ENCODE results near the gene CHST7. TPM values are rescaled to one million over a fixed set of nuclear protein-coding genes. Genes with fewer than 3 reads are reported as not detected.

The CHST7 gene
- total RNA-seq, 1 experiment from 2014 or later, result 24.7 TPM

DNA sequence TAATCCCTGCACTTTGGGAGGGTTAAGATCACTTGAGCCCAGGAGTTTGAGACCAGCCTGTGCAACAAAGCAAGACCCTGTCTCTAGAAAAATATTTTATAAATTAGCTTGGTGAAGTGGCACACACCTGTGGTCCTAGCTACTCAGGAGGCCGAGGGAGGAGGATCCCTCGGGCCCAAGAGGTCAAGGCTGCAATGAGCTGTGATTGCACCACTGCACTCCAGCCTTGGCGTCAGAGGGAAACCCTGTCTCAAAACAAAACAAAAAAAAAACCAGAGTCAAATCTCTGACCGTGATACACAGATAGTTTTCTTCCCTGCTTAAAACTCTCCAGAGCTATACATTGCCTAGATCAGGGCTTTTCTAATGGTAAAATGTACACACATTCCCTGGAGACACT lies 53.5 kb downstream of the CHST7 start:
- DNase-seq (no peak), ATAC-seq (no peak)
- H4K20me1 ChIP-seq (ENCODE audit: low read length), result peaks cover 3% of the 10 kb centered on the region; the same call in 1 of the 2 replicates
- no peaks in the 10 kb centered on the region for H3K79me2 ChIP-seq (ENCODE audit: low read length)
- no peaks in the 10 kb centered on the region for H3K9me2 ChIP-seq (replicated peaks; ENCODE audit: low read length)
- no peak overlapping the region for H2AFZ ChIP-seq (ENCODE audit: low read length)
- no peaks in the 10 kb centered on the region for H3F3A ChIP-seq (ENCODE audit: low read length, unreplicated experiment)
- peaks cover 10% of the 10 kb centered on the region for H3K4me1 ChIP-seq (ENCODE audit: insufficient read depth, low read length)
- H3K27ac ChIP-seq (ENCODE audit: low read length), result no peak overlapping the region
- intact Hi-C loops (cut with micrococcal nuclease), result no loop called here
- H3K9ac ChIP-seq (ENCODE audit: low read length), result no peak overlapping the region
- TF ChIP-seq EZH2phosphoT487 (IDR thresholded peaks at IDR 0.05; ENCODE audit: borderline replicate concordance, low read length) (no peak), EZH2 (IDR thresholded peaks at IDR 0.05; ENCODE audit: low read length, unreplicated experiment) (no peak)
- TF ChIP-seq, protein P1, sequence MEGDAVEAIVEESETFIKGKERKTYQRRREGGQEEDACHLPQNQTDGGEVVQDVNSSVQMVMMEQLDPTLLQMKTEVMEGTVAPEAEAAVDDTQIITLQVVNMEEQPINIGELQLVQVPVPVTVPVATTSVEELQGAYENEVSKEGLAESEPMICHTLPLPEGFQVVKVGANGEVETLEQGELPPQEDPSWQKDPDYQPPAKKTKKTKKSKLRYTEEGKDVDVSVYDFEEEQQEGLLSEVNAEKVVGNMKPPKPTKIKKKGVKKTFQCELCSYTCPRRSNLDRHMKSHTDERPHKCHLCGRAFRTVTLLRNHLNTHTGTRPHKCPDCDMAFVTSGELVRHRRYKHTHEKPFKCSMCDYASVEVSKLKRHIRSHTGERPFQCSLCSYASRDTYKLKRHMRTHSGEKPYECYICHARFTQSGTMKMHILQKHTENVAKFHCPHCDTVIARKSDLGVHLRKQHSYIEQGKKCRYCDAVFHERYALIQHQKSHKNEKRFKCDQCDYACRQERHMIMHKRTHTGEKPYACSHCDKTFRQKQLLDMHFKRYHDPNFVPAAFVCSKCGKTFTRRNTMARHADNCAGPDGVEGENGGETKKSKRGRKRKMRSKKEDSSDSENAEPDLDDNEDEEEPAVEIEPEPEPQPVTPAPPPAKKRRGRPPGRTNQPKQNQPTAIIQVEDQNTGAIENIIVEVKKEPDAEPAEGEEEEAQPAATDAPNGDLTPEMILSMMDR (conservative IDR thresholded peaks at IDR 0.05; ENCODE audit: low read depth, low read length), result no peak
- peaks cover 8% of the 10 kb centered on the region for H3K36me3 ChIP-seq (ENCODE audit: low read depth, low read length)
- CTCF ChIA-PET, result no interaction called here
- H3K27me3 ChIP-seq (ENCODE audit: low read length), result no peaks in the 10 kb centered on the region
- no peak overlapping the region for H3K4me2 ChIP-seq (ENCODE audit: low read length)
- no peak overlapping the region for H3K4me3 ChIP-seq (ENCODE audit: low read length)
- no peaks in the 10 kb centered on the region for H3K9me3 ChIP-seq (ENCODE audit: low read length)
- POLR2A ChIA-PET (ENCODE audit: unreplicated experiment), result no interaction called here
- no TSS peak for BruUV-seq (replicated peaks)

DNA sequence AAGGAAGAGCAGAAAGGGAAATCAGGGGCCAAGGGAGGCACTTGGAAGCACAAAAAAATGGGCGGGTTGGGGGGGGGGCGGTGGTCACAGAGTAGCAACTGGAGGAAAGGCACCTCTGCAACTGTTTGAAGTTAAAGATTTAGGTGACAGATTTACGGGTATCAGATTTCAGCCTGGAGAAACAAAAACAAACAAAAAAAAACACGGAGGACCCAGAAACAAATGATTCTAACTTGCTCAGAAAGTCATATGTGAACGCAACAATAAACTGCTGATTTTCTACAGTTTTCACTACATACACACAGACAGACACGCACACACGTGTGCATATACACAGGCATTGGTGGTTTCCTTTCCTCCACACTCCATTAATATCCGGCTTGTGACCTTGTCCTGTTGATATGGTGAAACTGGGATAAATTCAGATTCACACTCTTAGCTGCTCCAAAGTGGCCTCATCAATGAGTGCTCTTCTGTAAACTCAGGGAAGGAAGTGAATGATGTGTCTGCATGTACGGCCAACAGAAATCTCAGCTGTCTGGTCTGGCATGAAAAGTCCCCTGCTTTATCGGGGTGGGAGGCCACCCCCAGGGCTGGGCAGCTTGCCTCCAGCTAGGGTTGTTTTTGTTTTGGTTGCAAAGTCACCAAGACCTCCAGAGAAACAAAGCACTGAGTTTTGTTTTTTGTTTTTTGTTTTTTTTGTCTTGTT lies 54.3 kb downstream of the CHST7 start:
- no peaks in the 10 kb centered on the region for H3K79me2 ChIP-seq (ENCODE audit: low read length)
- DNase-seq (no peak), ATAC-seq (no peak)
- H3K9ac ChIP-seq (ENCODE audit: low read length), result no peak overlapping the region
- no peaks in the 10 kb centered on the region for H3K9me3 ChIP-seq (ENCODE audit: low read length)
- H3K4me1 ChIP-seq (ENCODE audit: insufficient read depth, low read length), result peaks cover 10% of the 10 kb centered on the region
- H3K4me3 ChIP-seq (ENCODE audit: low read length), result no peak overlapping the region
- CTCF ChIA-PET, result no interaction called here
- H3K9me2 ChIP-seq (replicated peaks; ENCODE audit: low read length), result no peaks in the 10 kb centered on the region
- H3K4me2 ChIP-seq (ENCODE audit: low read length), result no peak overlapping the region
- POLR2A ChIA-PET (ENCODE audit: unreplicated experiment), result no interaction called here
- H3K27me3 ChIP-seq (ENCODE audit: low read length), result no peaks in the 10 kb centered on the region
- peaks cover 3% of the 10 kb centered on the region; the same call in 1 of the 2 replicates for H4K20me1 ChIP-seq (ENCODE audit: low read length)
- intact Hi-C loops (cut with micrococcal nuclease), result no loop called here
- no TSS peak for BruUV-seq (replicated peaks)
- H3F3A ChIP-seq (ENCODE audit: low read length, unreplicated experiment), result no peaks in the 10 kb centered on the region
- no peak overlapping the region for H2AFZ ChIP-seq (ENCODE audit: low read length)
- TF ChIP-seq EZH2 (IDR thresholded peaks at IDR 0.05; ENCODE audit: low read length, unreplicated experiment), result no peak
- no peak for TF ChIP-seq EZH2phosphoT487 (IDR thresholded peaks at IDR 0.05; ENCODE audit: borderline replicate concordance, low read length)
- TF ChIP-seq, protein P1 (conservative IDR thresholded peaks at IDR 0.05; ENCODE audit: low read depth, low read length), result no peak
- no peak overlapping the region for H3K27ac ChIP-seq (ENCODE audit: low read length)
- peaks cover 10% of the 10 kb centered on the region for H3K36me3 ChIP-seq (ENCODE audit: low read depth, low read length)

All from PC-3 (cell line).